ENCODE data around the gene APLP1. TPM values are rescaled to one million over a fixed set of nuclear protein-coding genes. Genes with fewer than 3 reads are reported as not detected.
"Not testable (repeated sequence)": the region's sequence is repeated elsewhere in the genome, so short reads cannot be mapped to it uniquely, and the experiment has no call there.

APLP1 gene
- polyA plus RNA-seq, 10 donors, result 3.8 to 12.7 (median 5.9) TPM

DNA sequence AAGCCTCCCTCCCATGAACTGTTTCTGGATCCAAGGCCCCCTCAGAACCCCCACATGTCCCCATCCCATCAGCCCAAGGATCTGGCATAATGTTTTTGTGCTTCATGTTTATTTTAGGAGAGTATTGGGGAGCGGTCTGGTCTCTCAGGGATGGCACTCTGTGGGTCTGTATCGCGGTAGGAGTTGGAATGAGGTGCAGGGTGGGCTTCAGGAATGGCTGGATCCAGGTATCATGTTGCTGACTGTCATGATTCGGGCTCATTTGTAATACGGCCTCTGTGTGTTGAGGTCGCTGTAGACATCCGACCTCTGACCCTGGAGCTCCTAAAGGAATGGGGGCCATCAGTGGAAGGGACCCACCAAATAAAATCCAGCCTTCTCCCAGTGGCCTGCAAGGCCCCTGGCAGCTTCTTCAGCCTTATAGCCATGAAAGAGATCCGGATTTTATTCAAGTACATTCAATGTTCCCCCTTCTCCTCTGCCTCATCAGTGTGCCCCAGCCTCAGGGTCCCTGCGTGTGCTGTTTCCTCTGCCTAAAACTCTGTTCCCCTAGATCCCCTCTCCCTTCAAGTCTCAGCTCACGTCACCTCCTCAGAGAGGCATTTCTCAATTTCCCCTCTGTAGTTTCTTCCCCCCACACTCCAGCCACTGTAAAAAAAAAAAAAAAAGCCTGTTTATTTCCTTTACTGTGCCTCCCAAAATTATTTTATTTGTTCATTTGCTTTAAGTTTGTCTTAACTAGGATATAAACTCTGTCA lies 36.1 kb downstream of the APLP1 start:
- DNase-seq, result no peak

DNA sequence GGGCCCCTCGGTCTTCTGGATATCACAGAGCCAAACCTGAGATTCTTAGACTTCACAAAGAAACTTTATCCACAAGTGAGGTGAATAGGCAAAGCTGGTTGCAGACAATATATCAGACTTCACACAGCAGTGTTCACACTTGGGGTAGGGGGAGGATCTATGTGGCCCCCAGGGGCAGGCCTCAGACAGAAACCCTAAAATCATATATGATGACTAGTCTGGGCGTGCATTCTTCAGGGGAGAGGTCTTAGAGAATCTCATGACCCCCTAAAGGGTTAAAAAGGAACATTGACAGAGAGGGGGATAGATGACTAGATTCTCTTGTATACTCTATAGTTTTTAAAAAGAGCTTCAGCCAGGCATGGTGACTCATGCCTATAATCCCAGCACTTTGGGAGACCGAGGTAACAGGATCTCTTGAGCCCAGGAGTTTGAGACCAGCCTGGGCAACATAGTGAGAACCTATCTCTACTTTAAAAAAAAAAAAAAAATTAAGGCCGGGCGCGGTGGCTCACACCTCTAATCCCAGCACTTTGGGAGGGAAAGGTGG lies 36.9 kb downstream of the APLP1 start:
- DNase-seq, result no peak

GRCh38 chr19:35907377-35907745 lies 39.0 kb downstream of the APLP1 start:
- DNase-seq, result no peak

GRCh38 chr19:35908010-35908441 lies 39.7 kb downstream of the APLP1 start, which contains the start of gene TYROBP:
Gene TYROBP (minus strand): TSS chr19:35908295. CDS start chr19:35908228, 67 bp downstream.
- DNase-seq, result peak in 1 of 3 donors; percentile 32

GRCh38 chr19:35908973-35909683 lies 40.8 kb downstream of the APLP1 start:
- DNase-seq, result peak in 2 of 3 donors; percentile 56 to 69

GRCh38 chr19:35909684-35910035 lies 41.3 kb downstream of the APLP1 start:
- no peak for DNase-seq

DNA sequence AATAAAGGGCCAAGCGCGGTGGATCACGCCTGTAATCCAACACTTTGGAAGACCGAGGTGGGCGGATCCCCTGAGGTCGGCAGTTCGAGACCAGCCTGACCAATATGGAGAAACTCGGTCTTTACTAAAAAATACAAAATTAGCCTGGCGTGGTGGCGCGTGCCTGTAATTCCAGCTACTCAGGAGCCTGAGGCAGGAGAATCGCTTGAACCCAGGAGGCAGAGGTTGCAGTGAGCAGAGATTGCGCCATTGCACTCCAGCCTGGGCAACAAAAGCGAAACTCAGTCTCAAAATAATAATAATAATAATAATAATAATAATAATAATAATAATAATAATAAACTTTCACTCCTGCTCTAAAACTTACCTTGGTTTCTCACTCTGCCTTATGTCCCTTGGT lies 42.0 kb downstream of the APLP1 start:
- DNase-seq, result not testable (repeated sequence)

DNA sequence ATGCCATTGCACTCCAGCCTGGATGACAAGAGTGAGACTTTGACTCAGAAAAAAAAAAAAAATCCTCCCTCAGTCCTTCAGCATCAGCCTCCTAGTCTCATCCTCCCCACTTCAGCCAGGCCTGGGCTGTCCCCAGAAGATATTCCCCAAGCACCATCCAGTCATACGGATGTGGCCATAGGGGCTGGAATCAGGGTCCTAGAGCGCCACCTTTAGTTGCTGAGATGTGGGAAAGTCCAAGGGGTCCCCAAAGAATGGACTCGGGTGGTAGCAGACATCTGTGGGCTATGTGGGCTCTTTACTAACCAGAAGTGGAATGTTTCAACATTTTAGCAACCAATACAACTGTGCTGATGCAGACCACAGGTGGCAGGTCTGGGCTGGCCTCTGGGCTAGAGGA lies 42.8 kb downstream of the APLP1 start:
- DNase-seq, result no peak

- no peak for DNase-seq
Measured at GRCh38 chr19:35911790-35912189, 43.4 kb downstream of the APLP1 start.

DNA sequence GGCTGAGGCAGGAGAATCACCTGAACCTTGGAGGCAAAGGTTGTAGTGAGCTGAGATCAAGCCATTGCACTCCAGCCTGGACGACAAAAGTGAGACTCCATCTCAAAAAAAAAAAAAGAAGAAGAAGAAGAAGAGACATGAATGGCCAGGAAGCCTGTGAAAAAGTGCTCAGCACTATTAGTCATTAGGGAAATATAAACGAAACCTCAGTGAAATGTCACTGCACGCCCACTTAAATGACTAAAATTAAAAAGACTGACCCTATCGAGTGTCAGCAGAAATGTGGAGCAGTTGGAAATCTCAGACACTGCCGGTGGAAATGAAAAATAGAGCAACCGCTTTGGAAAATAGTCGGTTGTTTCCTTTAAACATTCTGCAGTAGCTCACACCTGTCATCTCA lies 45.2 kb downstream of the APLP1 start:
- DNase-seq, result no peak

DNA sequence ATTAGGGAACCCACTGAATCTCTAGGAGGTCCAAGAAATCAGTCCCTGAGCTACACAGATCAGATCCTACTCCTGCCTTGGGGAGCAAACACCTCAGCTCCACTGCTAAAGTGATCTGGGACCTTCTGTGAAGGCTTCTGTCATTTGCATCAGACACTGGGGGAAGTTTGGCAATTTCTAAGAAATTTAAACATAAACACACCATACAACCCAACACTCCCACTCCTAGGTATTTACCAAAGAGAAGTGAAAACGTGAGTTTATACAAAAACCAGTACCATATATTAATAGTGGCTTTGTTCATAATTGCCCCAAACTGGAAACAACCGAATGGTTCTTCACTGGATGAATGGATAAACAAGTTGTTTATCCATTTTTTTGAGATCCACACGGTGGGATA lies 47.1 kb downstream of the APLP1 start:
- DNase-seq, result no peak

DNA sequence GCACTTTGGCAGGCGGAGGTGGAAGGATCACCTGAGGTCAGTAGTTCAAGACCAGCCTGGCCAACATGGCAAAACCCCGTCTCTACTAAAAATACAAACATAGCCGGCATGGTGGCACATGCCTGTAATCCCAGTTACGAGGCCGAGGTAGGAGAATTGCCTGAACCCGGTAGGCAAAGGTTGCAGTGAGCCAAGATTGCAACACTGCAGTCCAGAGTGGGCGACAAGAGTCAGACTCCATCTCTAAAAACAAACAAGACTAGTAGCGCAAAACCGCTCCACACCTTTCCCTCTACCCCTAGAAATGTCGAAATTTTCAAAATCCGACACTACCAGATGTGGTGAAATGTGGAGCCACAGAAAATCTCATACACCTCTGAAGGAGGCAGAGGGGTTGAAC lies 50.9 kb downstream of the APLP1 start:
- no peak for DNase-seq

- no peak for DNase-seq
Measured at GRCh38 chr19:35921012-35921411, 52.6 kb downstream of the APLP1 start.

DNA sequence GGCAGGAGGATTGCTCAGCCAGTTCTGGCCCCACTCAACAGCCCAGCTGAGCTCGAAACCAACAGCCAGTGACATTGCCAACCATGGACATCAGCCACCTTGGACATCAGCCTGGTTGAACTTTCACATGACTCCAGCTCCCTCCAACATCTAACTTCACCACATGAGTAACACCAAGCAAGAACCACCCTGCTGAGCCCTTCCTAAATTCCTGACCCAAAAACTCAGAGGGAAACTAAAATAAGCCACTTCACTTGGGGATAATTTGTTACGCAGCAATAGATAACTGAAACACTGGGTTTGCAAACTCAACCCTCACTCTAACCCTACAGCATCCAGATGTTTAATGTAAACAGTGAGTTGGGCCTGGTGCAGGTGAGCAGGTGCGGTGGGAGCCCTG lies 57.1 kb downstream of the APLP1 start:
- no peak for DNase-seq

DNA sequence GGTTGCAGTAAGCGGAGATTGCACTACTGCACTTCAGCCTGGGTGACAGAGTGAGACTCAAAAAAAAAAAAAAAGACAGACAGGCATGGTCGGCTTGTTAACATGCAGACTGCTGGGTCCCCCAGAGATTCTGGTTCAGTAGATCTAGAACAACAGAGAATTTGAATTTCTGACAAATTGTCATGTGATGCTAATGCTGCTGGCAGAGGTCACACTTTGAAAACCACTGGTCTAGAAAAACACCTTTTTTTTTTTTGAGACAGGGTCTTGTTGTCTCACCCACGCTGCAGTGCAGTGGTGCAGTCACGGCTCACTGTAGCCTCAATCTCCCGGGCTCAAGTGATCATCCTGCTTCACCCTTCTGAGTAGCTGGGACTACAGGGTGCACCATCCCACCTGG lies 60.1 kb downstream of the APLP1 start:
- no peak for DNase-seq

Other genes with a start within 250 kb of the APLP1 start
- gene RBM42, start 239.5 kb upstream of the APLP1 start, polyA plus RNA-seq (ENCODE audit: insufficient read length in 10 of 10), result 10 to 100 TPM; 30.4 to 55.8 (median 38.3) TPM
- 1 to 10 TPM; 1.6 to 4.1 (median 2.5) TPM for gene ETV2, start 226.8 kb upstream of the APLP1 start, polyA plus RNA-seq (ENCODE audit: insufficient read length in 10 of 10)
- 100 to 1,000 TPM; 243 to 330 (median 261) TPM for gene COX6B1, start 220.3 kb upstream of the APLP1 start, polyA plus RNA-seq (ENCODE audit: insufficient read length in 10 of 10)
- 1 to 10 TPM in 2 of 10 donors, not detected in 8; 6.1 to 6.5 TPM for gene UPK1A, start 202.1 kb upstream of the APLP1 start, polyA plus RNA-seq (ENCODE audit: insufficient read length in 10 of 10)
- under 1 TPM in 5 of 10 donors, not detected in 5; 0.08 to 0.59 (median 0.25) TPM for gene ZBTB32, start 164.0 kb upstream of the APLP1 start, polyA plus RNA-seq (ENCODE audit: insufficient read length in 10 of 10)
- gene KMT2B, start 150.6 kb upstream of the APLP1 start, polyA plus RNA-seq (ENCODE audit: insufficient read length in 10 of 10), result 10 to 100 TPM; 17.6 to 26.1 (median 23.0) TPM
- 1 to 10 TPM; 2.2 to 4.1 (median 3.3) TPM for gene IGFLR1, start 126.1 kb upstream of the APLP1 start, polyA plus RNA-seq (ENCODE audit: insufficient read length in 10 of 10)
- 10 to 100 TPM; 10.4 to 15.6 (median 12.7) TPM for gene U2AF1L4, start 123.2 kb upstream of the APLP1 start, polyA plus RNA-seq (ENCODE audit: insufficient read length in 10 of 10)
- gene PSENEN, start 122.9 kb upstream of the APLP1 start, polyA plus RNA-seq (ENCODE audit: insufficient read length in 10 of 10), result 10 to 100 TPM; 32.5 to 41.0 (median 37.1) TPM
- 10 to 100 TPM in 4 of 10 donors, 1 to 10 TPM in 6; 7.9 to 13.1 (median 9.6) TPM for gene LIN37, start 120.0 kb upstream of the APLP1 start, polyA plus RNA-seq (ENCODE audit: insufficient read length in 10 of 10)
- 100 to 1,000 TPM; 193 to 769 (median 611) TPM for gene HSPB6, start 111.5 kb upstream of the APLP1 start, polyA plus RNA-seq (ENCODE audit: insufficient read length in 10 of 10)
- 10 to 100 TPM in 8 of 10 donors, 1 to 10 TPM in 2; 9.5 to 15.2 (median 11.6) TPM for gene PROSER3, start 110.4 kb upstream of the APLP1 start, polyA plus RNA-seq (ENCODE audit: insufficient read length in 10 of 10)
- 10 to 100 TPM in 7 of 10 donors, 1 to 10 TPM in 3; 7.1 to 24.1 (median 14.5) TPM for gene ARHGAP33, start 93.0 kb upstream of the APLP1 start, polyA plus RNA-seq (ENCODE audit: insufficient read length in 10 of 10)
- gene PRODH2, start 55.7 kb upstream of the APLP1 start, polyA plus RNA-seq (ENCODE audit: insufficient read length in 10 of 10), result not detected
- gene NPHS1, start 16.1 kb upstream of the APLP1 start, polyA plus RNA-seq (ENCODE audit: insufficient read length in 10 of 10), result under 1 TPM in 8 of 10 donors, not detected in 2; 0.09 to 0.52 (median 0.15) TPM
- 1 to 10 TPM in 1 of 10 donors, under 1 TPM in 9; 0.18 to 1.1 (median 0.33) TPM for gene KIRREL2, start 11.7 kb upstream of the APLP1 start, polyA plus RNA-seq (ENCODE audit: insufficient read length in 10 of 10)
- gene NFKBID, start 32.0 kb downstream of the APLP1 start, polyA plus RNA-seq (ENCODE audit: insufficient read length in 10 of 10), result 1 to 10 TPM; 1.1 to 3.1 (median 1.7) TPM
- gene HCST, start 34.0 kb downstream of the APLP1 start, polyA plus RNA-seq (ENCODE audit: insufficient read length in 10 of 10), result 10 to 100 TPM in 1 of 10 donors, 1 to 10 TPM in 9; 3.7 to 11.6 (median 5.3) TPM
- 10 to 100 TPM; 11.6 to 22.8 (median 16.9) TPM for gene TYROBP, start 39.7 kb downstream of the APLP1 start, polyA plus RNA-seq (ENCODE audit: insufficient read length in 10 of 10)
- 10 to 100 TPM in 1 of 10 donors, 1 to 10 TPM in 9; 4.4 to 13.1 (median 7.6) TPM for gene LRFN3, start 67.8 kb downstream of the APLP1 start, polyA plus RNA-seq (ENCODE audit: insufficient read length in 10 of 10)
- gene SDHAF1, start 126.6 kb downstream of the APLP1 start, polyA plus RNA-seq (ENCODE audit: insufficient read length in 10 of 10), result 10 to 100 TPM in 9 of 10 donors, 1 to 10 TPM in 1; 9.4 to 13.8 (median 11.4) TPM
- gene SYNE4, start 140.2 kb downstream of the APLP1 start, polyA plus RNA-seq (ENCODE audit: insufficient read length in 10 of 10), result 1 to 10 TPM in 1 of 10 donors, under 1 TPM in 8, not detected in 1; 0.12 to 1.0 (median 0.46) TPM
- 10 to 100 TPM in 1 of 10 donors, 1 to 10 TPM in 9; 5.5 to 10.4 (median 7.9) TPM for gene ALKBH6, start 145.6 kb downstream of the APLP1 start, polyA plus RNA-seq (ENCODE audit: insufficient read length in 10 of 10)
- 10 to 100 TPM; 13.8 to 22.7 (median 18.7) TPM for gene CLIP3, start 164.3 kb downstream of the APLP1 start, polyA plus RNA-seq (ENCODE audit: insufficient read length in 10 of 10)
- 1 to 10 TPM; 7.2 to 9.9 (median 7.6) TPM for gene THAP8, start 185.7 kb downstream of the APLP1 start, polyA plus RNA-seq (ENCODE audit: insufficient read length in 10 of 10)
- 1 to 10 TPM; 2.5 to 3.9 (median 3.2) TPM for gene WDR62, start 186.3 kb downstream of the APLP1 start, polyA plus RNA-seq (ENCODE audit: insufficient read length in 10 of 10)
- not detected for gene OVOL3, start 242.6 kb downstream of the APLP1 start, polyA plus RNA-seq (ENCODE audit: insufficient read length in 10 of 10)
- gene POLR2I, start 246.3 kb downstream of the APLP1 start, polyA plus RNA-seq (ENCODE audit: insufficient read length in 10 of 10), result 10 to 100 TPM; 26.4 to 47.8 (median 40.6) TPM
- 100 to 1,000 TPM in 1 of 10 donors, 10 to 100 TPM in 9; 64.6 to 101 (median 79.3) TPM for gene TBCB, start 246.9 kb downstream of the APLP1 start, polyA plus RNA-seq (ENCODE audit: insufficient read length in 10 of 10)

Measured in muscle of back (tissue), 11 donors.